Measurements from ENCODE around the gene LRRC72. TPM values are rescaled to one million over a fixed set of nuclear protein-coding genes. Genes with fewer than 3 reads are reported as not detected.

The LRRC72 gene
- total RNA-seq, 1 experiment from 2014 or later, result not detected

GRCh38 chr7:16606704-16607103, 80.1 kb downstream of the LRRC72 start:
- H3K4me1 ChIP-seq (ENCODE audit: control insufficient read depth, insufficient read depth, low read length), result no peaks in the 10 kb centered on the region
- H3K9me3 ChIP-seq (ENCODE audit: control insufficient read depth, insufficient read depth, low read depth, low read length), result no peaks in the 10 kb centered on the region
- TF ChIP-seq POLR2AphosphoS5 (IDR thresholded peaks at IDR 0.05; ENCODE audit: low read depth, low read length) (no peak), CTCF (IDR thresholded peaks at IDR 0.05) (no peak), TCF7L2 (IDR thresholded peaks at IDR 0.05; ENCODE audit: low read depth, low read length) (no peak), SIN3A (IDR thresholded peaks at IDR 0.05; ENCODE audit: borderline replicate concordance, insufficient read depth, low read depth, low read length) (no peak), REST (IDR thresholded peaks at IDR 0.05; ENCODE audit: insufficient read depth in 1 of 2, low read depth in 2 of 2, low read length in 1 of 2) (no peak)
- DNase-seq (ENCODE audit: low read depth, low spot score) (no peak), ATAC-seq (no peak)
- no peak overlapping the region for H3K4me3 ChIP-seq (ENCODE audit: low read depth in 2 of 2, low read length in 2 of 2)
- ChIA-PET CTCF (no interaction called here), POLR2A (no interaction called here)
- H3K27me3 ChIP-seq (ENCODE audit: control insufficient read depth, insufficient read depth, low read length), result no peaks in the 10 kb centered on the region
- in situ Hi-C loops (cut with HindIII; ENCODE audit: low pct_unique_long_range_greater_than_20kb, low sequenced_read_pairs) (no loop called here), intact Hi-C loops (cut with micrococcal nuclease; ENCODE audit: unreplicated experiment) (no loop called here)
- BruUV-seq (replicated peaks), result no TSS peak
- no peak overlapping the region for H3K27ac ChIP-seq (ENCODE audit: low read length)
- H3K36me3 ChIP-seq (ENCODE audit: control insufficient read depth, insufficient read depth, low read length), result peaks cover 9% of the 10 kb centered on the region

- ATAC-seq, result no peak
- in situ Hi-C loops (cut with HindIII; ENCODE audit: low pct_unique_long_range_greater_than_20kb, low sequenced_read_pairs), result no loop called here
- TF ChIP-seq CTCF (IDR thresholded peaks at IDR 0.05), result no peak
- Histone ChIP-seq H3K9me3 (ENCODE audit: control insufficient read depth, insufficient read depth, low read depth, low read length) (no peaks in the 10 kb centered on the region), H3K4me3 (ENCODE audit: low read depth in 2 of 2, low read length in 2 of 2) (no peak overlapping the region), H3K27ac (ENCODE audit: low read length) (no peak overlapping the region), H3K27me3 (ENCODE audit: control insufficient read depth, insufficient read depth, low read length) (no peaks in the 10 kb centered on the region), H3K36me3 (ENCODE audit: control insufficient read depth, insufficient read depth, low read length) (peaks cover 3% of the 10 kb centered on the region), H3K4me1 (ENCODE audit: control insufficient read depth, insufficient read depth, low read length) (no peaks in the 10 kb centered on the region)
- ChIA-PET POLR2A (no interaction called here), CTCF (no interaction called here)
- intact Hi-C loops (cut with micrococcal nuclease; ENCODE audit: unreplicated experiment), result no loop called here
- no peak for DNase-seq (ENCODE audit: low read depth, low spot score)
- BruUV-seq (replicated peaks), result no TSS peak
These were observed 83.3 kb downstream of the LRRC72 start for GRCh38 chr7:16609842-16610450.
